Gastroesophageal sphincter (tissue), 3 donors: Measurements from ENCODE around the gene TEX38.

Source experiments
- CTCF ChIP-seq, 4 experiments: fragments of 200-600 bp in 2 of 4; fragments of 450-650 bp in 2 of 4; sonication (generic) in 1 of 4; IDR thresholded peaks; one replicate each; pipeline ENCODE4 v1.5.1; 2017 to 2019; ENCODE audit warnings: antibody characterized with exemption in 4 of 4, mild to moderate bottlenecking in 2 of 4, moderate library complexity in 2 of 4
- EP300 ChIP-seq: sonication (generic); formaldehyde crosslinking; IDR thresholded peaks from one replicate; pipeline ENCODE4 v1.6.1; 2017; ENCODE audit warnings: antibody characterized with exemption, mild to moderate bottlenecking
- POLR2A ChIP-seq, 2 donors: fragments of 450-650 bp; IDR thresholded peaks; one replicate each; pipeline ENCODE4 v1.6.1; 2017; ENCODE audit warnings: antibody characterized with exemption in 2 of 2, mild to moderate bottlenecking in 2 of 2, moderate library complexity in 1 of 2
- POLR2AphosphoS5 ChIP-seq: sonication (generic); formaldehyde crosslinking; IDR thresholded peaks from one replicate; pipeline ENCODE4 v1.6.1; 2017; ENCODE audit warnings: antibody characterized with exemption

DNA sequence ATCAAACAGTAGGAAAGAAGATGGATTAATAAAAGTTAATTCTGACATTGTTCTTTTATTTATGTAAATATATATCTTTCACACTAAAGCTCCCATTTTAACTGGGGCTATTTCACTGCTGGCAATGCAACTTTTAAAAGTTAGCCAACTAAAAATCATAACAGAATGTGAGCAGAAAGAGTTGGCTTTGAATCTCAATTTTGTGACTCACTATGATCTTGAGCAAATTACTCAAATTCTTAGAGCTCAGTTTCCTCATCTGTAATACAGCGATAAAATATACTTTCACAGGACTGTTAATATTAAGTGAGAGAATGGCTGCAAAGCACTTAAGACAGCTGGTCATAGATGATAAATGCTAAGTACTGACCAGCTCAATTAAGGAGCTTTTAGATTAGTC lies 36.5 kb downstream of the TEX38 start:
- no peak for TF ChIP-seq CTCF (IDR thresholded peaks at IDR 0.05)
- TF ChIP-seq POLR2A (IDR thresholded peaks at IDR 0.05): no peak
- TF ChIP-seq EP300: no peak
- no peak for TF ChIP-seq POLR2AphosphoS5
